HEK293T (cell line): Measurements from ENCODE around the gene CBL.

Experiments used
- BHLHE40 ChIP-seq: fragments of 450-650 bp; IDR thresholded peaks from 2 replicates; pipeline ENCODE4 v1.6.1; 2016; ENCODE audit warnings: mild to moderate bottlenecking, moderate library complexity, borderline replicate concordance
- FOXK2 ChIP-seq: fragments of 450-650 bp; IDR thresholded peaks from 2 replicates; pipeline ENCODE4 v1.6.1; 2016; ENCODE audit warnings: mild to moderate bottlenecking
- L3MBTL2 ChIP-seq: fragments of 450-650 bp; conservative IDR thresholded peaks from 2 replicates; pipeline ENCODE4 v1.6.1; 2016; ENCODE audit warnings: mild to moderate bottlenecking
- LEF1 ChIP-seq: fragments of 450-650 bp; IDR thresholded peaks from 2 replicates; pipeline ENCODE4 v1.6.1; 2017; ENCODE audit warnings: mild to moderate bottlenecking, borderline replicate concordance
- NFRKB ChIP-seq: fragments of 450-650 bp; IDR thresholded peaks from 2 replicates; pipeline ENCODE4 v1.6.1; 2016; ENCODE audit warnings: mild to moderate bottlenecking, moderate library complexity
- SP1 ChIP-seq: fragments of 450-650 bp; IDR thresholded peaks from 2 replicates; pipeline ENCODE4 v1.6.1; 2017
- TF ChIP-seq, protein P1 (sequence below): fragments of 450-650 bp; IDR thresholded peaks from 2 replicates; pipeline ENCODE4 v1.6.1; 2016

- TF ChIP-seq NFRKB (no peak), L3MBTL2 (no peak), SP1 (no peak), LEF1 (no peak), FOXK2 (no peak), BHLHE40 (no peak)
- TF ChIP-seq, protein P1, sequence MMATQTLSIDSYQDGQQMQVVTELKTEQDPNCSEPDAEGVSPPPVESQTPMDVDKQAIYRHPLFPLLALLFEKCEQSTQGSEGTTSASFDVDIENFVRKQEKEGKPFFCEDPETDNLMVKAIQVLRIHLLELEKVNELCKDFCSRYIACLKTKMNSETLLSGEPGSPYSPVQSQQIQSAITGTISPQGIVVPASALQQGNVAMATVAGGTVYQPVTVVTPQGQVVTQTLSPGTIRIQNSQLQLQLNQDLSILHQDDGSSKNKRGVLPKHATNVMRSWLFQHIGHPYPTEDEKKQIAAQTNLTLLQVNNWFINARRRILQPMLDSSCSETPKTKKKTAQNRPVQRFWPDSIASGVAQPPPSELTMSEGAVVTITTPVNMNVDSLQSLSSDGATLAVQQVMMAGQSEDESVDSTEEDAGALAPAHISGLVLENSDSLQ, result no peak
These were observed 123.2 kb downstream of the CBL start for GRCh38 chr11:119329320-119329719.
